Transverse colon (tissue), 3 donors: Measurements from ENCODE around the gene SLC4A8.

Source experiments
- POLR2A ChIP-seq: fragments of 450-650 bp; IDR thresholded peaks from one replicate; pipeline ENCODE4 v1.6.1; 2016; ENCODE audit warnings: antibody characterized with exemption, mild to moderate bottlenecking, moderate library complexity
- TF ChIP-seq, protein P1 (sequence below), 5 experiments: fragments of 200-600 bp in 3 of 5; fragments of 450-650 bp in 2 of 5; sonication (generic) in 3 of 5; IDR thresholded peaks; 1 replicate in 2 of 5; 2 replicates in 3 of 5; pipeline ENCODE4 v1.5.1; 2016 to 2017; ENCODE audit warnings: antibody characterized with exemption in 5 of 5, inconsistent platforms in 3 of 5, mild to moderate bottlenecking in 2 of 5, moderate library complexity in 1 of 5

GRCh38 chr12:51388069-51388799 lies 36.4 kb upstream of the SLC4A8 start:
- TF ChIP-seq, protein P1, sequence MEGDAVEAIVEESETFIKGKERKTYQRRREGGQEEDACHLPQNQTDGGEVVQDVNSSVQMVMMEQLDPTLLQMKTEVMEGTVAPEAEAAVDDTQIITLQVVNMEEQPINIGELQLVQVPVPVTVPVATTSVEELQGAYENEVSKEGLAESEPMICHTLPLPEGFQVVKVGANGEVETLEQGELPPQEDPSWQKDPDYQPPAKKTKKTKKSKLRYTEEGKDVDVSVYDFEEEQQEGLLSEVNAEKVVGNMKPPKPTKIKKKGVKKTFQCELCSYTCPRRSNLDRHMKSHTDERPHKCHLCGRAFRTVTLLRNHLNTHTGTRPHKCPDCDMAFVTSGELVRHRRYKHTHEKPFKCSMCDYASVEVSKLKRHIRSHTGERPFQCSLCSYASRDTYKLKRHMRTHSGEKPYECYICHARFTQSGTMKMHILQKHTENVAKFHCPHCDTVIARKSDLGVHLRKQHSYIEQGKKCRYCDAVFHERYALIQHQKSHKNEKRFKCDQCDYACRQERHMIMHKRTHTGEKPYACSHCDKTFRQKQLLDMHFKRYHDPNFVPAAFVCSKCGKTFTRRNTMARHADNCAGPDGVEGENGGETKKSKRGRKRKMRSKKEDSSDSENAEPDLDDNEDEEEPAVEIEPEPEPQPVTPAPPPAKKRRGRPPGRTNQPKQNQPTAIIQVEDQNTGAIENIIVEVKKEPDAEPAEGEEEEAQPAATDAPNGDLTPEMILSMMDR (IDR thresholded peaks at IDR 0.05), result no peak
- TF ChIP-seq POLR2A, result no peak
